ENCODE results near the gene SMYD3. TPM values are rescaled to one million over a fixed set of nuclear protein-coding genes. Genes with fewer than 3 reads are reported as not detected.

Gene SMYD3
- total RNA-seq, 1 experiment from 2014 or later, result 18.7 TPM

- no peak for DNase-seq (ENCODE audit: low read depth)
Observed at GRCh38 chr1:246218686-246219085, 288.4 kb downstream of the SMYD3 start.

GRCh38 chr1:246216906-246217305 is 290.2 kb downstream of the SMYD3 start:
- no peak for DNase-seq (ENCODE audit: low read depth)

- no peak for DNase-seq (ENCODE audit: low read depth)
Observed at GRCh38 chr1:246215510-246215903, 291.6 kb downstream of the SMYD3 start.

- peak; percentile 89 for DNase-seq (ENCODE audit: low read depth)
Observed at GRCh38 chr1:246214708-246215509, 292.2 kb downstream of the SMYD3 start.

GRCh38 chr1:246213947-246214346 is 293.1 kb downstream of the SMYD3 start:
- no peak for DNase-seq (ENCODE audit: low read depth)

- DNase-seq (ENCODE audit: low read depth), result no peak
Observed at GRCh38 chr1:246213502-246213901, 293.6 kb downstream of the SMYD3 start.

GRCh38 chr1:246213036-246213435 is 294.0 kb downstream of the SMYD3 start:
- no peak for DNase-seq (ENCODE audit: low read depth)

- DNase-seq (ENCODE audit: low read depth), result no peak
Observed at GRCh38 chr1:246212013-246212412, 295.1 kb downstream of the SMYD3 start.

GRCh38 chr1:246210756-246211155 is 296.3 kb downstream of the SMYD3 start:
- DNase-seq (ENCODE audit: low read depth), result no peak

- no peak for DNase-seq (ENCODE audit: low read depth)
Observed at GRCh38 chr1:246208105-246208504, 299.0 kb downstream of the SMYD3 start.

- no peak for DNase-seq (ENCODE audit: low read depth)
Observed at GRCh38 chr1:246203180-246203579, 303.9 kb downstream of the SMYD3 start.

- no peak for DNase-seq (ENCODE audit: low read depth)
Observed at GRCh38 chr1:246200738-246201137, 306.3 kb downstream of the SMYD3 start.

GRCh38 chr1:246200225-246200624 is 306.9 kb downstream of the SMYD3 start:
- no peak for DNase-seq (ENCODE audit: low read depth)

- DNase-seq (ENCODE audit: low read depth), result no peak
Observed at GRCh38 chr1:246199086-246199645, 307.9 kb downstream of the SMYD3 start.

- no peak for DNase-seq (ENCODE audit: low read depth)
Observed at GRCh38 chr1:246198115-246198816, 308.8 kb downstream of the SMYD3 start.

GRCh38 chr1:246197076-246197475 is 310.0 kb downstream of the SMYD3 start:
- no peak for DNase-seq (ENCODE audit: low read depth)

GRCh38 chr1:246195296-246195695 is 311.8 kb downstream of the SMYD3 start:
- DNase-seq (ENCODE audit: low read depth), result no peak

- no peak for DNase-seq (ENCODE audit: low read depth)
Observed at GRCh38 chr1:246193537-246193936, 313.5 kb downstream of the SMYD3 start.

- no peak for DNase-seq (ENCODE audit: low read depth)
Observed at GRCh38 chr1:246189126-246189525, 318.0 kb downstream of the SMYD3 start.

GRCh38 chr1:246187834-246188372 is 319.2 kb downstream of the SMYD3 start:
- no peak for DNase-seq (ENCODE audit: low read depth)

- DNase-seq (ENCODE audit: low read depth), result no peak
Observed at GRCh38 chr1:246184503-246184902, 322.6 kb downstream of the SMYD3 start.

GRCh38 chr1:246182149-246182851 is 324.8 kb downstream of the SMYD3 start:
- DNase-seq (ENCODE audit: low read depth), result no peak
